ENCODE data around the gene TMPRSS7.

TMPRSS7 gene

DNA sequence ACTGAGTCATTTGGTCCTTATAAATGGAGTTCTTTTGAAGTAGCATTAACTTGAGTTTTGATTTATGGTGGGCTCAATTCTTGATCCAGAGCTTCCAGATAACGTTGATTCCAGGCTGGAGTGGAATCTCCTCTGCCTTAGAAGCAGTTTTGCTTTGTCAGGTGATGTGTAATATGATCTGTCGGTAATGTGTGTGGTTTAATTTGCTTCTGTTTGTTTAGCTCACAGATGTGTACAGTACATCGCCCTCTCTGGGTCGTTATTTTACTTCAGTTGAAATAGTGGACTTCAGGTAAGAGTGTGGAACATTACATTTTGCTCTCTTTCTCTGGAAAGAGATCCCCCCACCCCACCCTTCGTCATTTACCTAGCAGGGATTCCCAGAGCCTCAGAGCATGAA, 74.8 kb downstream of the TMPRSS7 start:
- DNase-seq = peak in 1 of 2 experiments; percentile 8

DNA sequence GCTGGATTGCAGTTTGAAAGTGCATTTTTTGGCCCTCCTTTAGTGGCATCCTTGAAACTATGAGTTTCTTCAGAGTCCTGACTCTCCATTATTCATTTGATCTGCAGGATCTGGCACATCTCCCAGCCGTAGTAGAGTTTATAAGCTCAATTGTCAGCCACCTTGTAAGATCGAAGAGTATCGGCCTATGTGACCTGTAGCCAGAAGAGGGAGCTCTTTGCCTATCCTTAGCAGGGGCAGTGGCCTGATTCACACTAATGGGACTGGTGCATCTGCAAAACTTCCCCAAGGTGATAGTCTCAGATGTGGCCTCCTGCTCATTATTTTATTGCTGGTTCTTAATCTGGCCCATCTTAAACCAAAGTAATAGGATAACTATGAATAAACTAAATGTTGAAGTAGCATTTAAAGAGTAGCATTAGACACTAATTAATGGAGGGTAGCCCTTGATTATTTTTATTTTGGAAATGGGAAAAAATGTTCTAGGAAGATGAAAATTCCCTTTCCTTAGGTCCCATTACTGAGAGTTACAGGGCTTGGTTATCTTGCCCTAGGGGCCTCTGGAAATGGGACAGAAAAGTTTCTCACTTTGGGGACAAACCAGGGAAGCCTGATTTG, 77.4 kb downstream of the TMPRSS7 start:
- peak in 1 of 2 experiments; percentile 44 for DNase-seq

DNA sequence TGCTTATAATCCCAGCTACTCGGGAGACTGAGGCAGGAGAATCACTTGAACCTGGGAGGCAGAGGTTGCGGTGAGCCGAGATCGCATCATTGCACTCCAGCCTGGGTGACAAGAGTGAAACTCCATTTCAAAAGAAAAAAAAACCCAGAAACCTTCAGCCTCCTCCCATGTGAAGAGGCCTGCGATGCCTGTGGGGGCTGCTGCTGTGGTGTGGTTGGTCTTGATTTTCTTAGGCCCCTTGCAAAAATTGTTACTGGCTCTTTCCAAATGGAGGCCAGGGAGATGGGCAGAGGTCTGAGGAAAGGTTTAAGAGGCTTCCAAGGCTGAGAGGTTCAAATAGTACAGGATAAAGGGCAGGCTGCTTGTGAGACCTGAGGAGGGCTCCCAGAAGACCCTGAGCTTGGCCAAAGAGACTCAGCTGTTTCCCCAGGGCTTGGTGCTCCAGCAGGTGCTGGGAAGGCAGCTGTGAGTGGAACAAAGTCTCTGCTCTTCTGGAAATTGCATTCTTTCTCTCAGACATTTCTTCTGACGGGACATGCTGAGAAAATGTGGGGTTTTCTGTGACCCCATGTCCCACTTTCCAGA, 80.1 kb downstream of the TMPRSS7 start:
- DNase-seq = no peak

DNA sequence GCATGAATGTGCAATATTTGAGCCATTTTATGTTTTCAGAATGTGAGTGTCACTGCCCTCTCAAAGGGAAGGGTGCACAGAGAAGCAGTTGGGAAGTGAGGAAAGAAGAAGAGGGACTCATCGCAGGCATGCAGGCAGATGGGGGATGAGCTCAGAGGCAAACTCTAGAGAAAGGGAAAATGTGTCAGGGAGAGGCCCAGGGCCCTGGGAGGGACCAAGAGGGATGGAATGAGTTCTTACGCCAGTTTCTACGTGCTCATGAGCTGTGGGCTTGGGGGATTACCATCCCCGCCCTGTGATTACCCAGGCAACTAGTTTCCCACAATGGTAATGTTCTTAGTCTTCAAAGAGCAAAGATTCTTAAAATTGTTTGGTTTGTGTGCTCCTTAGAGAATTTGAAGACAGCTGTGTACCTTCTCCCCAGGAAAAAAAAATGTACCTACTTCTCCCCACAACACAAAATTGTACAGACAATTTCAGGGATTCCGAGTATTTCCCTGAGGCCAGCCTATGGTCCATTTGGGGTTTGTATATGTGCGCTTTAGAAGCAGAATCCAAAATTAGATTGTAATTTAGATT, 80.7 kb downstream of the TMPRSS7 start:
- DNase-seq = no peak

DNA sequence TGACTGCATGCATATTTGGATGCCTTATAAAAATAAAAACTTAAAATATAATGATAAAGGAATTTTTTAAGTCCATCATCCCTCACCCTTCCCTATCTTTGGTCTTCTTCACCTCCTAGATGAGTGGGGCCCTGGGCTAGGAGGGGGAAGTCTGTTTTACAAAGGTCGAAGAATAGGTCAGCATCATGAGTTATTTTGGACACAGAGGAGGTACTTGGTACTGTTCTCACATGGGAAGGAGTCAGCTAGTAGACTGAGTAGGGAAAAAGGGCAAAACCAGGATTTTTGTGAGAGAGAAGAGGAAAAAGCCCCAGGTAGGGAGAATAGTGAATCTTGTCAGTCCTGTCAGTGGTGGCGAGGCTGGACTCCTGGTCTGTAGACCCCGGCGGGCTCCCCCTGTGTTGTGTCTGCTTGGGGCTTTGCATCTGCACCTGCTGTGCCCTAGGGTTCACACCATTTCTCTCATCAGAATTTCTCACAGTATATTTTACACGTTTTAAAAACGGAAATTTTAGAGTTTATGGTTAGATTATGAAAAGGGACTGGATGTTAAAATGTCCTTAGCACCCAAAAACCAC, 81.4 kb downstream of the TMPRSS7 start:
- DNase-seq = no peak

DNA sequence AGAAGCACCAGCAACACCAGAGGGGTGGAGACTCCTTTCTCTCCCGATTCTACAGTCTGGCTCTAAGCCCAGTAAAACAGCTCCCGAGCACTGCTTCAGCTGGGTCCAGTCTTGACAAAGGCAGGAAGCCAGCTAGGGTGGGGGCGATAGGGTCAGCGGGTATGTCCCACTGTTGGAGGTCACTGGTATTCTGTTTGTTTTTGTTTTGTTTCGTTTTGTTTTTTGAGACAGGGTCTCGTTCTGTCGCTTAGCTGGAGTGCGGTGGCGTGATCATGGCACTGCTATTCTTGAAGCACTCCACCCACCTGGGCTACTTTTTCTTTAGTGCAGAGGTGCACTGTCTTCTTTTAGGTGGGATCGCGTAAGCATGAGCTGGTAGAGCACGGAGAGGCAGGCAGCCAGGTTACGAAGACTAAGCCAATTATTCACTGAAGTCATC, 82.2 kb downstream of the TMPRSS7 start:
- no peak for DNase-seq

DNA sequence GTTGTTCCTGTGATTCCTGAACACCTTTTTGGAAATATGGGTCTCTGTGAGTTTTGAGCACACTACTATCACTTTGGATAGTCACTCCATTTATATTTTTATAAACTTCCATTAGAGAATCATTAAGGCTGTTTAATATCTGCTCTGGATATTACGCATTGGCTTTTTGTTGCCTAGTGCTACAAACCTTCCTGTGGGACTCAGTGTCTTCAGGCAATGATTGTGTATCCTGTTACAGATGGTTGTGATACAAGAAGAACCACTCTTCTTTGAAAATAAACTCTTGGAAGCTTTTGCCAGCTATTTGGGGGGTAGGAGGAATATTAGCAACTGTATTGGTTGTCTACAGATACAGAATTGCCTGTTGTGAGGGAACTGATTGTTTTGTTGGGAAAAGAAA, 82.9 kb downstream of the TMPRSS7 start:
- DNase-seq = no peak

DNA sequence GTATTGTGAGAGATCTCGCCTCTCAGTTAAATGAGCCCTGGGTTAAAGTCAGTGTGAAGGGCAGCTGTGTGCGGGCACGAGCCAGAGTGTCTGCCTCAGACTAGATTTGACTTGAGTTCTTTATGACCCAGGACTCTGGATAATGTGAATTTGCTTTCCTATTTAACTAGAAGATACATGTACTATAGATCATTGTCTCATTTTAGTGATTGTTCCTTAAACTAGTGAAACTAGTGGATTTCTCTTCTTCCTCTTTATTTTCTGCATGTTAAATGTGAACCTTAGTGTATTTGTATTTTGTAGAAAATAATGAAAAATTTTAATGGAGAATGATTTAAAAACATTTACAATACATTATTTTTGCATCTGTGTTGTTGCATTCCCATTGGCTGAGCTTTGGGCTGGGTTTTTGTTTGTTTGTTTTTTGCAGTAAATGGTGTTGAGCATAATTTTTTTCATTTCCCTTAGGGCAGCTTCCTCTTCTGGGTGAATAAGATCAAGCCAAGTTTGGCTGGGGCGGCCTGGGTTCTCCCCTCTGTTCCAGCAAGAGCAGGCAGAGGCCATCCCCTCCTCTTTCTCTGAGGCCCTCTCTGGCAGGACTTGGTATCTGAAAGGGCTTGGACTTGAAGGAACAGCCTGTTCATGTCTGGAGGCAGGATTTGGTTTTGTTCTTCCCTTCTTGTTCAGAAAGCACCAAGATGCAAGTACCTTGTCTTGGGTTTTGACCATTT, 83.5 kb downstream of the TMPRSS7 start:
- DNase-seq = no peak

DNA sequence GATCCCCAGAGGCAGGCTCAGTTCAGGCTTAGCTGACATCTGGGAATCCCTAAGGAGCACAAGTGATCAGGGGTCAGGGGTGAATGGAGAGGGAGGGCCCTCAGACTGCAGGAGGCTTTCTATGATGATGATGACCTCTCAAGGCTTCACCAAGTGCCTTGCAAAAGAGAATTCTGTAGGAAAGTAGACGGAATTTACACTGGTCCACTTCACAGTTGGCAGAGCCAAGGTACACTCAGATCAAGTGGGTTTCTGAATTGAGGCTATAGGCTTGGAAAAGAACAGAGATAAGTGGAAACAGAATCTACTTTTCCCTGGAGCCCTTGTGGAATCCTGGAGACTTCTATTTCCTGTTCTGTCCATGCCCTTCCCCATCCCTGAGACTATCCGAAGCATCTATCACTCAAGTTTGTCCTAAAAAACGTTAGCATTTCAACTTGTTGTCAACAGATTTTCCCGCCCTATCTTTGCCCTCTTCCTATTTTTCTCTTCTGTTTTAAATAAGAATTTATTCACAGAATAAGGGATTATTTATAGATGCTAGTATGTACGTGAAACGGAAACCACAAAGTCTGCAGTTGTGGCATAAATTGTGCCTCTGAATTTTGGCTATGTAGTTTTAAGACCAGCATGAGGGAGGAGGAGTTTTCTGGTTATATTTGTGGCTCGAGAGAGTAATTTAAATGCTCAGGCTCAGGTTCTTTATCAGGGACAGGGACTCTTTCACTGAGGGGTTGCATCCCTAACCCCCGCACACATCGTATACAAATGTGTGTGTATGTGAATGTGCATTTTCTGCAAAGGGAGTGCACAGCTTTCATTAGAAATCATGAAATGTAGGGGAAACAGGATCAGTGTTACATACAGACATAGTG, 85.7 kb downstream of the TMPRSS7 start:
- DNase-seq = no peak

DNA sequence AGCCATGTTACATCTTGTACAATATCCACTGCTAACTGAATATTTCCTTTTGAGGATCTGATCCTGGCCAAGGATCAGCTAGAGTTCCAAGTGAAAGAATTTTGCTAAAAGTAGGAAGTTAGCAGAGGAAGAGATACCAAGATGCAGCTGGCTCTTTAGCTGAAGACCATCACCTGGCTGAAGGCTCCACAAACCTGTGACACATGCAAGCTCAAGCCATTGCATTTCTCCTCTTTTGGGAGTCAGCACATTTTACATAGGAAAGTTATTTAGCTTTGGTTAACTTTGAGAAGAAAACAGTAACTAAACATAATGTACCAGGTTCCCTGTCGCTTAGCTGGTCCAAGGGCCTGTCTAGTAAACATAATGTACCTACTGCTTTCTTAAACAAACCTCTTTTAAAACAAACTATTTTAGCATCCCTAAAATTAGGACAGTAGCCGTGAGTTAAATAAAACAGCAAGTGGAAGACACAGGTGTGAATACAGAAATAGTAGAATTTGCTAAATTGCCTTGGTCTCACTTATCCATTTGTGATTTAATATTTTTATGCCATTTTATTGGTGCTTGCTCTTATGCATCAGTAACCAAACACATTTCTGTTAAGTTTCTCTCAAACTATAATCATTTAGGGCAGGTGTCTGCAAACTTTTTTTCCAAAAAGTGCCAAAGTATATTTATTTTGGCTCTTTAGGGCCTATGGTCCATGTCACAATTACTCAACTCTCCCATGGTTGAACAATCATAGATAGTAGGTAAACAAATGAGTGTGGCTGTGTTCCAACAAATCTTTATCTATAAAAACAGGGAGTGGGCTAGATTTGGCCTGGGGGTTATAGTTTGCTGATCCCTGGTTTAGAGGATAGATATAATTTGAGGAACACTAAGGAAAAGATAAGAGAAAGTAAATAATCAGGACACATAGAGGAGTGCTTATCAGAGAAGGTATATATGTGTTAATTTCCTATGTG, 87.3 kb downstream of the TMPRSS7 start:
- no peak for DNase-seq

DNA sequence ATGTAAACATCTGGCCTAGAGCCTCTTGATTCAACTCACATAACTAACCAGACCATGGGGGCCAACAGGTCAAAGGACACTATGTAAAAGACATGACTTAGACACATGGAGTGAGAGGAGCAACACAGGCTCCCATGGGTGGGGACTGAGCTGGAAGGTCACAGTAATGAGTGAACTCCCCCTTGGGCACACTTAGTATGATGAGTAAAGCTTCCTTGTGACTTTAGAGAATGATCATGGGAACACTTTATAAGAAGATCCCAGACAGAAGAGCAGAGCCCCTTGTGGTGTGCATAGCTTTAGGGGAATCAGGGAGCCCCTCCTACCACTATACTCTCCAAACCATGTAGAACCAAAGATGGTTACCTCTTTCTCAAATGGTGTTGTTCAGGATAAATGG, 88.3 kb downstream of the TMPRSS7 start:
- no peak for DNase-seq

DNA sequence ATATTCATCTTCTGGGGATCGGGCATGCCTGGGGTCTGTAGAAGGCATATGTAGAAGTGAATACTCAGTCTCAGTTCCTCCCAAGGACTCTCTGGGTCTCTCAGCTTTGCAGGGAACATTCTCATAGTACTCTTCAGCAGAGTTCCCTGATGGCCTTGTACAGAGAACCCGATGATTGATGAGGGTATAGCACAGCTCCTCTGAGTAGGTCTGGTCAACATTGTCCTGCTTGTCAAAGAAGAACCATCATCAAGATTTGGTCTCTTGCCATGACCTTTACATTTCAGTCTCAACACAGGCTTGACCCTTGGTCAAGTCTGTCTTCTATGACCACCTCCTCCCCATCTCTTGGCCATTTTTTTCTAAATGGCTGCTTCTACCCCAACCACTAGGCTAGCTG, 89.0 kb downstream of the TMPRSS7 start:
- no peak for DNase-seq

DNA sequence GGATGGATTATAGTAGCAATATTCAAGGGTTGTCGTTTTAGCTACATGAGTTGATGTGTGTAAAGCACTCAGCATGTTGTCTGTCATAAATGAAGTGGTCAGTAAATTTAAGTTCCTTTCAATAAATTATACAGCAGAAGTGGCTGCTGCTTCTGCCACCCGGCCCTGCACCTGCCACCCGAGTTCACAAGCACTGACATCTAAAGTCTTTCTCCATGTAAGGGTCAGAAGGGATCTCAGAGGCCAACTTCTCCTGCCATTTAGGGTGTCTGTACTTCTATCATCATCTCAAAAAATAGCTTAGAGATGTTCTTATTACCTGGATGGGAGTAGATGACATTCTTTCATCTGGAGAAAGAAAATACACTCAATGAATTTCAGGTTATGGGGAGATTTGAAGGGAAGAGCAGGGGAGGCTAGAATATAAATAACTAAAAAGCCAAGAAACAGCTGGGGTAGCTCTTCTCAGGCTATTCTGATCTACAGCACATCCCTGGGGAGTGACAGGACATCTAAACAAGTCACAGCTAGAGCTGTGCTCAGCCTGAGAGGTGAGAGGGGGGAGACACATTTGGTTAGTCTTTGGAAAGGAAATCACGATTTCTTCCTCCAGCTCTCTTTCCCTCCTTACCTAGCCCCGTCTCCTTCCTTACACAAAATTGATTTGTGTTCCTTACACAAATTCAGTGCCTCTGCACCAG, 90.5 kb downstream of the TMPRSS7 start:
- DNase-seq = no peak

DNA sequence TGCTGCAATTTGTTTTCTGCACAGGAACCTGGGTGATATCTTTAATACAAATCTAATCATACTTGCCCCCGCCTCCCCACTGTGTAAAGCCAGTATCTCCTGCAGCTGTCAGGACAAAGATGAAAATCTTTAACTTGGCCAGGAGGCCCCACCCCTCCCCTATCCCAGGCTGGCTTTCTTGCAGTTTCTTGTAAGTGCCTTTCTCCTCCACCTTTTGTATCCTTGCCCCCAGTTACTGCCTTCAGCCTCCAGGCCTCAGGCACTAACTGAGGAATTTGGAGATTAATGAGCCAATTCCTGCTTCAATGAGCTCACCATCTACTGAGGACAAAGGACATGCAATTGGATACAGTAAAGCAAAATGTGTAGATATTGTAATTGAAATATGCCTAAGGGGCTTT, 92.0 kb downstream of the TMPRSS7 start:
- no peak for DNase-seq

DNA sequence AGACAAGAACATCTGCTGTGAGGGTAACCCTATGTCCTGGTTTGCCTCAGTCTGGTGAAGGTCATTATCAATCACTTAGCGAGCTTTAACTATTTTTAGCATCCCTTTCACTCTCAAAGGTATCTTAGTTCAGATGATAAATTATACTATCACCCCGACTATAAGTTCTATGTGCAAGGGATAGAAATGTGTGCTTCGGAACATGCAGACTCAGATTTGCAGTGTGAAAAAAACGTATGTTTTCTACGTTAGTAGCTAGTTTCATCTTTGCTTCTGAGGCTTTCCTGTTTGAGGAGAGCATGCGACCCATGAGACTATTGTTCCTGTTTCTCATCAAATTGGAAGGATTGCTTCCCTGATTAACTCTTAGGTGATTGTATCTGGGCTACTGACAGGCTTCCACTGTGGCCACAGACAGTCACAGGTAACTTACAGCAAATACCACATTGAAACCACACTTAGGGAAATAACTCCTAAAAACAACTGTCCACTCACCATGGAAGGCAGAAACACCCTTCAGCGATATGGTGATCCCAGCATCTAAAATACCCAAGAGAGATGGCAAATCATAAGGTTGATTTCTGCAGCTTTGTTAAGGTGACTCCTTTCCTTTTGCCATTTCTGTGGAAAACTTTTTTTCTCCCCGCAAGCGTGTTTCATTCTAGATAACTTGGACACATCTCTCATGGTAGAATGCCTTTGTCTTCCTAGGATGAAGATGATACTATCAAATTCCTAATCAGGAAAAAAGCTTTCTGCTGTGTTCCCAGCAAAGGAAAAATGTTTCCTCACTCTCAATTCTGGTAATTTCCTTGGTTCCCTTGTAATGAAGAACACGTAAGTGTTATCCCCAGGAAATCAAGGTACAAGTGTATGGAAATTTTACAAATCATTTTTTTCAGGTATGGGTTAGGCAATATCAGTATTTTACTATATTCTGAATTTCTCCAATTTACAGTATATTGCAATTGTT, 93.3 kb downstream of the TMPRSS7 start:
- DNase-seq = no peak

DNA sequence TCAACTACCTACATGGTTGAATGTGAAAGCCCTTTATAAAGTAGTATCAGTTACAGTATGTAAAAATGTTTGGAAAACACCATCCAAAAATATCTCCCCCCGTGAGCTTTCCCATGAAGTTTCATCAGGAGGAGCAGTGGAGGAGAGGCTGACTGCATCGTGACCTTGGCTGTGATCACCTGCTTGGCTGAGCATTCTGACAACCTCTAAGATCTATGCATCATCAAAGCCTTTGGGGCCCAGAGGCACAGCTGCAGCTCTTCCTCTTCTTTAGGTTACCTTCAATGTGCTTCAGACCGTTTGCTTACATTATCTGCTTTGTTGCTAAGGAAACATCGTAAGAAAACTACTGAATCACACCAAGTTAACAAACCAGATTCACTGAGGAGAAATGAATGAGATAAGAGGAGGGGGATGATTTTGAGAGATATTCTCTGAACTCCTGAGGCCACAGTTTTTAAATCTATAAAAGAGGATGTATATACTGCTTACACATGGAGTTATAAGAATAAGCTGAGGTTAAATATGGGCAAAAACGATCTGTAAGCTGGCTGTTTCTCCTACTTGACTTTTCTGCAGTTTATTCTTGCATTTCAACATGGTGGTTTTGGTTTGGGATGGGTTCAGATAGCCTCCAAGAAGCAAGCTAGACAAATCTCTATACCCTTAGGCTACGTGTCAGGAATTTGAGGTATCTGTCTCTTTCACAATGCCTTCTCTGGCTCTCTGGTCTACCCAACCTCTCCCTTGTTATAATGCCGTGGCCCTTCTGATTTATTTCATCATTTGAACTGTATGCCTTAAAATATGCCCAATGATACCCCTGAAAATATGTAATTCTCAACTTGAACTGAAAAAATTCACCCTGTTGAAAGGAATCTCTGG, 94.5 kb downstream of the TMPRSS7 start:
- DNase-seq = no peak

DNA sequence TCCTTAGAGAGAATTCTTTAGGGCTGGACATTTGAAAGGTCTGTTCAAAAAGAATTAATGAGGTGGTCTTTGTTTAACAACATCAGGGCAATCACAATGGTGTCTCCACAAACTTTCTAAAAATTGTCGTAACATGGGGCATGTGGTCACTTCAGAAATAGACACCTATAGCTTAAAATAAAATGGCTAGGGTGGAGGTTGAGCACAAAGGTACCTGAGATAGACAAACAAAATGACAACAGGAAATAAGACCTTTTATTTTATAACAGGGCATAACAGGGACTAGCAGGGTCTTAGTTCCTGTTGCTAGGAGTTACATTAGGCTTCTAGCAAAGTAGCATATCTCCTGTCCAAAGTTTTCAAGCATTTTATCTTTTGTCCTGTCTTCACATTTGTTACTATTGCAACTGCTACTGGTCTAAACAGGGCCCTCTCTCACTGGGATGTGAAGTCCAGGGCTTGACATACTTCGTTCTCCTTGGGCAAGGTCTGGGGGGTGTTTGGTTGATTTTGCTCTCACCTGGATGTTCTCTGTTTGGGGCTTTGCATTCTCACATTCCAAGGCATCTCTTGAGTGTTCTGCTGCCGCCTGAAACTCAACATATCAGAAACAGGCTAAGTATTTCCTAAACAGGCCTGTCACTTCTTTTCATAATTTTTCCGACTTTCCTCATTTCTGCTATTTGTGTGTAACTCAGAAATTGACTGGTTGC, 95.5 kb downstream of the TMPRSS7 start:
- no peak for DNase-seq

DNA sequence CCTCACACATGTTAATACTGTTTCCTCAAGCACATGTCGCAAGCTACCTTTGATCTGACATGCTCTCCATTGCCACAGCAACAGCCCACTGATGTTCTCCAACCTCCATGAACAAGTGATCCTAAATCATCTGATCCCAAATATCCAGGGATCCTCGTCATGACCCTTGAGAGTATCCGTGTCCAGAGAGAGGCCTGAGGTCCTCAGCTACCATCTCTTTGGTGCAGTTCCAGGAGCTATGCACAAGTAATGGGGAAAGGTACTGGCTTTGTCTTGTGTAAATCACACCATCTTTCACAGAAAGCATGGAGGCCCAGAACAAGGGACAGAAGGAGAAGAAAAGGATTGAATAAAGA, 96.1 kb downstream of the TMPRSS7 start:
- DNase-seq = no peak
